A172 (cell line): ENCODE data around the gene ZYX. TPM values are rescaled to one million over a fixed set of nuclear protein-coding genes. Genes with fewer than 3 reads are reported as not detected.
A peak's percentile ranks its signal among the peaks of the same experiment; 100 is the strongest.

Experiments used
- DNase-seq: peaks from one replicate; pipeline ENCODE4 v3.0.0-alpha.2; 2015; ENCODE audit warnings: low spot score
- total RNA-seq: library from RNA; depleted of rRNA; stranded (reverse); fragments of >200 nt; shearing (Covaris generic); gene quantifications from 2 replicates; pipeline ENCODE4 v1.2.3, GENCODE V29; 2014; rRNA removed

The ZYX gene
- 53.2 and 57.0 TPM in 2 replicates for total RNA-seq

- peak; percentile 85 for DNase-seq
These were observed at the start of gene ZYX for GRCh38 chr7:143380646-143381426. Gene ZYX (plus strand): TSS chr7:143381345. CDS start chr7:143381572, 227 bp downstream.

DNA sequence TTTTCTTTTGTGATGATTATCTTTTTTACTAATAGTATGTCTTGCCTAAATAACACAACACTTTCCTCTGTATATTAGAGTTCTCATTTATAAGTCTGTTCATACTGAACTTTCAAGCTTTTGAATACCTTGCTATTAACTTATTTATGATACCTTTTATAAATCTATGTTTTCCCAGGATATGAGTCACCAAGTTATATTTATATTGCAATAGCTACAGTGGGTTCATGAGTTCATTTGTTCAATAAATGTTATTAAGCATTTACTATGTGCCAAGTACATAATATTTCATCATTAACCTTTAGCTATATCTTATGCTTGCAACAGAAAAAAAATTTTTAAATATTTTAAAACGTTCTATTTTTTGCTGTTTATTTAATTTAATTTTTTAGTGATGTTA, 46.9 kb upstream of the ZYX start:
- DNase-seq = no peak

DNA sequence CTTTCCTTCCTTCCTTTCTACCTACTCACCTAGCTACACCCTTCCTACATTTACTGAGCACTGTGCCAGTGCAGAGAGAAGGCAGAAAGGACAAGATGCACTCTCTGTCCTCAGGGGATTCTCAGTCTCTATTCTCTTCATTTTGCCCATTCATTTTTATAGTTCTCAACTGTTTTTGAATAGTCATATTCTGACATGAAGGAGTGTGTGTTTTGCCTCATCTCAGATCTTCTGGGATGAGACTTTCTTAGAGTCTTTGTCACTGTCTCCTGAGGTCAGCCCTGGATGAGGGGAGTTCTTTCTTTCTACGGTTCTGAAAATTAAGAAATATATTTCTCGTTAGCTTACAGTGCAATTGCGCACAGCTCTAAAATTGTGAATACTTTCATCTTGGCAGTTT, 43.9 kb upstream of the ZYX start:
- no peak for DNase-seq

GRCh38 chr7:143341842-143342241, 39.3 kb upstream of the ZYX start:
- no peak for DNase-seq

- DNase-seq = no peak
These were observed 37.5 kb upstream of the ZYX start for GRCh38 chr7:143343596-143343995.

GRCh38 chr7:143345428-143345900, 35.7 kb upstream of the ZYX start:
- DNase-seq = no peak

DNA sequence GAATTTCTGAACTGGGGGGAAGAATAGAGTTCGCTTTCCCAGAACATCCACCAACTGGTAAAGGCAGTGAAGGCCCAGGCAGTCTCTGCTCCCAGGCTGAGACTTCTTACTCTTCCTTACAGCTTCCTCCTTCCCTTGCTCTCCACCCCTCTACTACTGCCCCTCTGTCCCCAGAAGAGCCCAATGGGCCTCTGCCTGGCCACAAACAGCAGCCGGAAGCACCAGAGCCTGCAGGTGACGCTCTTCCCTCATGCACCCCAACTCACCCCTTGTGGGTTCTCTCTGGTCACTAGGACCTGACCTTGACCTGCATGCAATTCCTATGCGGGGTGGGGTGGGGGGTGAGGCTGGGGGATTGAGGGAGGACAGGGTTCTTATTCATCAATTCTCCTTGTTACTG, 35.1 kb upstream of the ZYX start:
- no peak for DNase-seq

GRCh38 chr7:143347950-143348349, 33.2 kb upstream of the ZYX start:
- DNase-seq = no peak

GRCh38 chr7:143351060-143351459, 30.1 kb upstream of the ZYX start:
- peak; percentile 51 for DNase-seq

DNA sequence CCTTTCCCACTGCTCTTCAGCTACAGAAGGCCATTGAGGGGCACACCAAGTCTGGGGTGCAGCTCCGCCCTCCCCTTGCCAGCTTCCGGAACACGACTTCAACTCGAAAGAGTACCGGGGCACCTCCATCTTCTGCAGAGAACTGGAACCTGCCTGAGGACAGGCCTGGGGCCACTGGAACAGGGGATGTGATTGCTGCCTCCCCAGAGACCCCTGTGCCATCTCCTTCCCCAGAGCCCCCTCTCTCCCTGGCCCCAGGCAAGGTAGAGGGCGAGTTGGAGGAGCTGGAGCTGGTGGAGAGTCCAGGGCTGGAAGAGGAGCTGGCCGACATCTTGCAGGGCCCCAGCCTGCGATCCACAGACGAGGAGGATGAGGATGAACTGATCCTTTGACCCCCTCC, 29.6 kb upstream of the ZYX start:
- no peak for DNase-seq

- DNase-seq = no peak
These were observed 28.6 kb upstream of the ZYX start for GRCh38 chr7:143352531-143353002.

DNA sequence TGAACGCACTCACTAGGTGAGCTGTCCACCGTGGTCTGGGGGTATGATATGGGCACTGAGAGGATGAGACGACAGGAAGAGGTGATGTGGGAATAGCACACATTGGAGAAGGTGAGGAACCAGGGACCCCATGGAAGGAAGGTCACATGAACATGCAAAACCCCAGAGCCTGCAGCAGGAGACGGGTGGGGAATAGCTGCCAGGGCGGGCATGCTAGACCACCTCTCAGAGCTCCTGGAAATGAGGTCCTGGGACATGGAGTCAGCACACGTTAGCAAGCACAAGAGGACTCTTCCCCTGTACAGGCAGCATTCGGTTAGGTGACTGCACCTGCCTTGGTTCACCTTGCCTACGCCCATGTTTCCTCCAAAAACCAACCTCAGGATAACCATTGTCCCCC, 26.8 kb upstream of the ZYX start:
- no peak for DNase-seq

DNA sequence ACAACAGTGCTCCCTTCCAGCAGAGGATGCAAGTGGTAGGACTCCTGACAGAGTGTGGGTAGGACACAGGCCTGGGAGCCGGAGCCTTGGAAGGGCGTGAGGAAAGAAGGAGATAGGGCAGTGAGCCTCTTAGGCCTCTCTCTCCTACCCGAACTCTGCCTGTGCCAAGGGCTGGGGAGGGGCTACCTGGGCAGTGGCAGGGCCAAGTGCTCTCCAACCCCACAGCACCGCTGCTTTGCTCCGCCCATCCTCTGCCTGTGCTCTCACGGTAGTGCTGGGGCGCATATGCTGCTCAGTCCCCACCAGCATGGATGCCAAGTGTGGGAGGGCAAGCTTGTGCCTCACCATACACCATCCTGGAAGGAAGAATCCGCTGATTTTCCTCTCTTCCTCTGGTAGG, 26.2 kb upstream of the ZYX start:
- DNase-seq = no peak

DNA sequence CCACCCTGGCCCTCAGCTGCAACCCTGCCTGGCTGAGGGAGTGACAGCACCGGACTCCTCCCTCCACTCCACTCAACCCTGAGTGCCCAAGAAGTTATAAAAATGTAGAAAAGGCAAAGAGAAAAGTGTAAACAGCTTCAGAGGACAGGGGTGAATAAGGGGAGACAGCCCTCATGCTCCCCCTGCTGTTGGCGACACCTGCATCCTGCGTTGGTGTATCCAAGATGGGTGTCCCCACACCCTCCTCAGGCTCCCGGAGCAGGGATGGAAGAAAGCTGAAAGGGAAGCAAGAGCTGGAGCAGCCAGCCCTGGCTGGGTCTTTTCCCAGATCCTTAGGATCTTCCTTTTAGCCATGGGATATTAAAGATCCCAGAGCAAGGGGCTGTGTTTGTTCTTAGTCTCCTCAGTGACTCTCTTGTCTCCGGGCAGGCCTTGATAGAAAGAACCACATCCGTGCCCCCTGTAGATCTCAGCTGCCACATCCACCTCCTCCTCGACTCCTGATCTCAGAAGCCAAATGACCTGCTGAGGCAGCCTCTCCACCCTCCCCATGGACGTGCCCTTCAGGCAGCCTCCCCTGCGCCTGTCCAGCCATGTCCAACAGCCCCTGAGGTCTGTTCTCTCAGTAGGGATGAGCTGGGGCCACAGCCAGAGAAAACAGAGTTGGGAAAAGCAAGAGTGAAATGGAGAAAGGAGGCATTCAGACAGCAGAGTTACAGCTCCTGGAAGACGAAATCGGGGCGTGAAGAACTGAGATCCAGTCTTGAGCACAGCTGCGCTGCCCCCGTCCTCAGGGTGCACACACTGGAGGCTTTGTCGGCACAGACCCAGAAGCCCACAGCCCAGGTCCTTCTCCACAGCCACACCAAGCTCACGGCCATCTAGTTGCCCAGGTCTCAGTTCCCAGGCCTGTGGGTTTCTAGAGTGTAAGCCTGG, 25.4 kb upstream of the ZYX start:
- no peak for DNase-seq

DNA sequence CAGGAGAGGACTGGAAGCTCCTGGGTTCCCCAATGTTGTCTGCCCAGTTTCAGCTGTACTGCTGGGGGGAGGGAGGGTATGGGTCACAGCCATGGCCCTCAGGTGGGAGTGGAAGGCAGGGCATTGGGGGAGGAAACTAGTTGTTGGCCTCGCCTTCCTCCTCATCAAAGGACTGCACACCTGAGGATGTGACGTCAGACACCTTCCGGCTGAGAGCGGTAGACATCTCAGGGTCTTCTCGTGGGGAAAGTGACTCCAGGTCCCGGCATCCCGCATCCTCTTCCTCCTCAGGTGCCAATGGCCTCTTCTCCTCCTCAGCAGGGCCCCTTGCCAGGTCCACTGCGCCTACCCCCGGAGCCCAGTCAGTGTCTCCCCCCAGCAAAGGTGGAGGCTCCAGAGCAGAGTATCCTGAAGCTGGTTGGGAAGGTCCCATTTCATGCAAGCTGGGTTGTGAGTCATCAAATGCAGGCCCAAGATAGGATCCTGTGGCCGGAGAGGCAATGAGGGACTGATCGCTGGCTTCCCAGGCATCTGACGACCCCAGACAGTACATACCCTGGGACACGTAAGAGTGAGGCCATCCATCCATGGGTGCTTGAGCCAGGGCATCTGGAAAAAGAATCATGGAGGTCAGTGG, 24.6 kb upstream of the ZYX start:
- no peak for DNase-seq

- no peak for DNase-seq
These were observed 22.5 kb upstream of the ZYX start for GRCh38 chr7:143358626-143359025.

DNA sequence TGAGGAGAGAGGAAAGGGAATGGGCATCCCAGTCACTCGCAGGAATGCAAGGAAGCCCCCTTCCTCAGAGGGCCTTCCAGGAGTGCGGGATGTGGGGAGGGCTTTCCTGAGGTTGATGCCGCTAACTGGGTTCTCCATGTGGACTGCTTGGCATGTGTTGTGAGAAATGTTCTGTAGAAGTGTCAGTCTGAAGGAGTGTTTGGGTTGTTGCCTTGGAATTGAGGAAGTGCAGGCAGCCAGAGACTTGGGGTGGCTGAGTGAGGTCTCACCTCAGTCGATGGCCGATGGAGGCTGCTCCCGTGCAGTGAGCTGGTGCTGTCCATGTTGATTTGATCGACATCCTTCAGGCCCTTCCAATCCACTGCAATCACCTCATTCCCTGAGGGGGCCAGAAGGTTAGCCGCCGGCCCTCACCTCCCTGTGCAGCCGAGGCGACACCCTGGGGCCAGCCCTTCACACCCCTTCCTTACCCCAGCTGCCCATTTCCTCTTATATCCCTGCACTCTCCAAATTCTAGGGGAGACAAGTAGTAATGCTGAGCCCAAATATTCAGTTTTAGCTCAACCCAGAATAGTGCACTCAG, 21.3 kb upstream of the ZYX start:
- DNase-seq = no peak

DNA sequence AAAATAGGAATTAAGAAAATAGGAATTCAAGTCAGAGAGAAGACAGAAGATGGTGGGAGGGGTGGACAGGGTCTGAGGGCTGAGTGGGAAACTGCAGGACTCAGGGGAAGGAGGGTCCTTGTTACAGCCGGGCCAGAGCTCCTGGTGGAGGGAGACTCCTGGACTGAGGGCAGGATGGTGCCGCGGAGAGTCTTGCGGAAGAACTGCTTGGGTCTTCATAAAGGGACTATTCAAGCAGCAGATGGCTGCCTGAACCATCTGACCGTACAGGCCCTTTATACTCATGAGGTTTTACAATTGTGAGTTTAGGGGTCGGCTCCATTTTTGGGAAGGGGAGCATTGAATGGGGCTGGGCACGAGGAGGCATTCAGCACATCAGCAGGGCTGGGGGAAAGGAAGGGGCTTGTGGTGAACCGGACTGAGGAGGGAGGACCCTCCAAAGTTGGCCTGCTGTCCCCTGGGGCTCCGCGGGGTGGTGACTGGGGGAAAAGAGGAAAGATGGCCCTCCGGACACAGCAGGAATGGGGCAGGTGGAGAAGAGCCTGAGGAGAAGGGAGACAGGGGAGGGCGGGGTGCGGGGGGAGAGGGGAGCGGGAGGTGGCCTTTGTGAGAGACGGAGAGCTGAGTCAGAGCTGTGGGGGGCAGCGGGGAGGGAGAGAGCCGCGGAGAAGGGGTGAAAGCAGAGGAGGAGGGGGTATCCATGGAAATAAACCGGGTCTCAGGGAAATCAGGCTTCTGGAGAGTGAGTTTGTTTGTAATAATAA, 20.2 kb upstream of the ZYX start:
- DNase-seq = no peak

DNA sequence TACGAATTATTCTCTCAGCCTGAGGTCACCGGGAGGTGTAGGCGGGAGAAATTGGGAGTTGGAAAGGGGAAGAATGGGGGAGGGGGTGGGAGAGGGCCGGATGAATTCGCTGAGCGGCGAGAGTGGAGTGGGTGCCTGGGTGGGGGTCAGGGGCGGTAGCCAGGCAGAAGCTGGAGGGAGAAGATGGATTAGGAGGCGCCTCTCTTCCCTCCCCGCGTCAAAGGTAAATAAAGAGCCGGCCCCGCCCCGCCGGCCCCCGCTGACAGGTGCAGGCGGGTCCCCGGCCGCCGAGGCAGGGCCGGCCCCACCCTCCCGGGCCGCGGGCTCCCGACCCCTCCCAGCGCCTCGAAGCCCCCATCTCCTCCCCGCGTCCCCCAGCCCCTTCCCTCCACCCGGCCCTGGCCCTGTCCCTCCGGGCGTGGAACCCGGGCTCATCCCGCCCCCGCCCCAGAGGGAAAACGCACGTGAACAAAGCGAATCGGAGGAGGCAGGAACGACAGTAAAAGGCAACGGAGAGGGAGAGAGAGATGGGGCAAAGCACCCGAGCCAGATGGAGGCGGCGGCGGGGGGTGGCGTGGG, 19.5 kb upstream of the ZYX start:
- no peak for DNase-seq
